ENCODE results near the gene GPR137. TPM values are rescaled to one million over a fixed set of nuclear protein-coding genes. Genes with fewer than 3 reads are reported as not detected.

The GPR137 gene
- total and polyA plus RNA-seq, 9 of the 15 experiments (the other 6 are each of a cell fraction or from before 2014, with no cell fraction given) = 0.32 to 26.7 (median 10.7) TPM

- TF ChIP-seq ZBTB40 (IDR thresholded peaks at IDR 0.05) (peak; percentile 67), ZBTB40 (CRISPR knock-in tag; IDR thresholded peaks at IDR 0.05) (no peak), ZNF184 (CRISPR knock-in tag; IDR thresholded peaks at IDR 0.05) (no peak), YY1 (IDR thresholded peaks at IDR 0.05; ENCODE audit: borderline replicate concordance in 1 of 3, control insufficient read depth in 1 of 3, extremely low read depth in 1 of 3, insufficient read depth in 3 of 3, insufficient read length in 1 of 3, insufficient replicate concordance in 2 of 3, low read depth in 1 of 3, low read length in 2 of 3) (peak in 2 of 3 experiments; percentile 49 to 75), PML (IDR thresholded peaks at IDR 0.05; ENCODE audit: low read length) (no peak), PCBP1 (IDR thresholded peaks at IDR 0.05; ENCODE audit: low read depth, low read length, poor library complexity, severe bottlenecking) (no peak), PYGO2 (tag; IDR thresholded peaks at IDR 0.05) (no peak), PBX2 (CRISPR knock-in tag; IDR thresholded peaks at IDR 0.05; ENCODE audit: low read depth) (no peak), PBX2 (tag; conservative IDR thresholded peaks at IDR 0.05; ENCODE audit: low read depth) (0 out of 2 replicates have a peak, but pooled peaks have one; percentile 38), IRF9 (tag; IDR thresholded peaks at IDR 0.05) (peak; percentile 49; the same call in 1 of the 2 replicates), ZNF431 (CRISPR knock-in tag; IDR thresholded peaks at IDR 0.05) (no peak), BCL6 (CRISPR knock-in tag; IDR thresholded peaks at IDR 0.05) (no peak), MYC (IDR thresholded peaks at IDR 0.05; ENCODE audit: low read depth, low read length) (peak; percentile 70), MYC (CRISPR knock-in tag; IDR thresholded peaks at IDR 0.05; ENCODE audit: borderline replicate concordance, low read depth) (0 out of 2 replicates have a peak, but pooled peaks have one; percentile 34)
Measured at GRCh38 chr11:64331569-64332371, 46.1 kb downstream of the GPR137 start (continued).
